Type B pancreatic cell (in vitro differentiated cells): ENCODE results near the gene MEGF11. TPM values are rescaled to one million over a fixed set of nuclear protein-coding genes. Genes with fewer than 3 reads are reported as not detected.

Source experiments
- DNase-seq: peaks from one replicate; pipeline ENCODE4 v3.0.0; 2021; ENCODE audit warnings: mixed read lengths; ENCODE audit not compliant: unreplicated experiment; ENCODE audit errors: extremely low spot score
- H3K27ac Mint-ChIP-seq: 2 replicates; pipeline ENCODE4 v1.8.0; 2021; ENCODE audit warnings: mild to moderate bottlenecking, mixed read lengths
- H3K27me3 Mint-ChIP-seq: 2 replicates; pipeline ENCODE4 v1.8.0; 2021; ENCODE audit warnings: mixed read lengths
- H3K36me3 Mint-ChIP-seq: 2 replicates; pipeline ENCODE4 v1.8.0; 2021; ENCODE audit warnings: mixed read lengths
- H3K4me1 Mint-ChIP-seq: one replicate; pipeline ENCODE4 v1.8.0; 2021; ENCODE audit warnings: mixed read lengths; ENCODE audit not compliant: unreplicated experiment
- H3K4me3 Mint-ChIP-seq: 2 replicates; pipeline ENCODE4 v1.8.0; 2021; ENCODE audit warnings: mild to moderate bottlenecking, mixed read lengths
- H3K9me3 Mint-ChIP-seq: 2 replicates; pipeline ENCODE4 v1.8.0; 2021; ENCODE audit warnings: mixed read lengths
- total RNA-seq: library from RNA; stranded (reverse); gene quantifications from 2 replicates; pipeline ENCODE4 v1.2.1, GENCODE V29; 2021; ENCODE audit warnings: low replicate concordance
- TF ChIP-seq, protein P1 (sequence below): fragments of 200-600 bp; sonication (generic); conservative IDR thresholded peaks from 2 replicates; pipeline ENCODE4 v1.5.0; 2021; ENCODE audit warnings: antibody characterized with exemption, mild to moderate bottlenecking

MEGF11 gene
- total RNA-seq, 1 donor from 2014 or later: 3.3 TPM

- Mint-ChIP-seq H3K4me1 (peaks cover 26% of the 10 kb centered on the region), H3K27me3 (no peaks in the 10 kb centered on the region), H3K4me3 (no peak overlapping the region), H3K9me3 (no peaks in the 10 kb centered on the region), H3K27ac (peak overlapping the region; percentile 100), H3K36me3 (peaks cover 30% of the 10 kb centered on the region)
- DNase-seq: no peak
- TF ChIP-seq, protein P1, sequence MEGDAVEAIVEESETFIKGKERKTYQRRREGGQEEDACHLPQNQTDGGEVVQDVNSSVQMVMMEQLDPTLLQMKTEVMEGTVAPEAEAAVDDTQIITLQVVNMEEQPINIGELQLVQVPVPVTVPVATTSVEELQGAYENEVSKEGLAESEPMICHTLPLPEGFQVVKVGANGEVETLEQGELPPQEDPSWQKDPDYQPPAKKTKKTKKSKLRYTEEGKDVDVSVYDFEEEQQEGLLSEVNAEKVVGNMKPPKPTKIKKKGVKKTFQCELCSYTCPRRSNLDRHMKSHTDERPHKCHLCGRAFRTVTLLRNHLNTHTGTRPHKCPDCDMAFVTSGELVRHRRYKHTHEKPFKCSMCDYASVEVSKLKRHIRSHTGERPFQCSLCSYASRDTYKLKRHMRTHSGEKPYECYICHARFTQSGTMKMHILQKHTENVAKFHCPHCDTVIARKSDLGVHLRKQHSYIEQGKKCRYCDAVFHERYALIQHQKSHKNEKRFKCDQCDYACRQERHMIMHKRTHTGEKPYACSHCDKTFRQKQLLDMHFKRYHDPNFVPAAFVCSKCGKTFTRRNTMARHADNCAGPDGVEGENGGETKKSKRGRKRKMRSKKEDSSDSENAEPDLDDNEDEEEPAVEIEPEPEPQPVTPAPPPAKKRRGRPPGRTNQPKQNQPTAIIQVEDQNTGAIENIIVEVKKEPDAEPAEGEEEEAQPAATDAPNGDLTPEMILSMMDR: no peak
Measured at GRCh38 chr15:65900488-65900887, 353.1 kb downstream of the MEGF11 start.

DNA sequence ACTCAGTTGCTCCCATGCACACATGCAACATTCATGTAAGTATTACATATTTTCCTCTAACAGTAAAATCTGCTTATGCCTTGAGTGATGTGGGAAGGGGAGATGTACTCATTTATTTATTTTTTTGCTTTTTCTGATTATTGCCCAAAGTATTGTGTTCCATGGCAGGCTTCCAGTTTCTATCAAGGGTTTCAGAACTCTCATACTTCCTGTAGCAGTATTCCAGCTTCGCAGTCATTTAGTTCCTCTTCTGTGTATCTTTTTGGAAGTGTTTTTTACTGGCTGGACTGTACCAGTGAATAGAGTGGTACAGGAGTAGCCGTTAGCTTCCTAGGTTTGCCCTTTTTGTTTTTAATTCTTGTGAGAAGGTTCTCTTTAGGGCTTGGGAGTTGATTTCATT is 357.3 kb downstream of the MEGF11 start:
- TF ChIP-seq, protein P1: no peak
- Mint-ChIP-seq H3K27ac (no peak overlapping the region), H3K36me3 (peaks cover 22% of the 10 kb centered on the region), H3K4me1 (no peaks in the 10 kb centered on the region), H3K9me3 (no peaks in the 10 kb centered on the region), H3K27me3 (no peaks in the 10 kb centered on the region), H3K4me3 (no peak overlapping the region)
- DNase-seq: no peak

DNA sequence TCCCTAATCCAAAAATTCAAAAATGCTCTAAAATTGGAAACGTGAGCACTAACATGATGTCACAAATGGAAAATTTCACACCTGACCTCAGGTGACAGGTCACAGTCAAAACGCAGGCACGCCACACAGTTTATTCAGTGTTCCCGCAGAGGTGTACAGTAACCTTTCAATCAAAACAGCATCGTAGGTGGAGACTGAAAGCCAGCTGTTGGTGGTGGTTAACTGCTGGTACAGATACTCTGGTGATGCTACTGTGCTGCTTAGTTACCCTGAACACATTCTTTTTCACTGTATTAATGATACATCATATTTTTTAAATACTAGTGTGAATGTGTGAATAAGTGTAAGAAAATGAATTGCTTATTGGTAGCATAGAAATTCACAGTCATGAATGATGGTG is 360.5 kb downstream of the MEGF11 start:
- TF ChIP-seq, protein P1: no peak
- H3K36me3 Mint-ChIP-seq: peaks cover 28% of the 10 kb centered on the region
- no peak for DNase-seq
- no peak overlapping the region for H3K4me3 Mint-ChIP-seq
- H3K27ac Mint-ChIP-seq: no peak overlapping the region
- no peaks in the 10 kb centered on the region for H3K27me3 Mint-ChIP-seq
- no peaks in the 10 kb centered on the region for H3K4me1 Mint-ChIP-seq
- no peaks in the 10 kb centered on the region for H3K9me3 Mint-ChIP-seq

DNA sequence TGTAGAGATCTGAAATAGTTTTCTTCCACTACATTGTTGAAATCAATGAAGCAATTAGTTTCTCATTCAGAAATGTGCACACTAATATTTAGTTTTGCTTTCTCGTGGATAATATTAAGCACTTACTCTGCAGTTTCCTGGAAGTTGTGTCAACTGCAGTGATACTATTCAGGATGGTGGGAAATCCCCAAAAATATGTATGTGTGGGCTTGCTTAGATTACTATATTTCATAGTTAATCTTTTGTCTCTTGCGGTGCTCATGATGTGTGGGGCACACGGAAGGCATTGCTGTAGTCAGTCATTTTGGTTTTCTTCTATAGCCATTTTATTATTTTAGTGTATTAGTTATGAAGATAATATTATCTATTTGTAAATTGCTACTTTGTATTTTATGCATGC is 364.6 kb downstream of the MEGF11 start:
- no peak for DNase-seq
- no peaks in the 10 kb centered on the region for H3K27me3 Mint-ChIP-seq
- no peak overlapping the region for H3K4me3 Mint-ChIP-seq
- TF ChIP-seq, protein P1: no peak
- H3K27ac Mint-ChIP-seq: no peak overlapping the region
- peaks cover 43% of the 10 kb centered on the region for H3K36me3 Mint-ChIP-seq
- peaks cover 5% of the 10 kb centered on the region for H3K4me1 Mint-ChIP-seq
- no peaks in the 10 kb centered on the region for H3K9me3 Mint-ChIP-seq

DNA sequence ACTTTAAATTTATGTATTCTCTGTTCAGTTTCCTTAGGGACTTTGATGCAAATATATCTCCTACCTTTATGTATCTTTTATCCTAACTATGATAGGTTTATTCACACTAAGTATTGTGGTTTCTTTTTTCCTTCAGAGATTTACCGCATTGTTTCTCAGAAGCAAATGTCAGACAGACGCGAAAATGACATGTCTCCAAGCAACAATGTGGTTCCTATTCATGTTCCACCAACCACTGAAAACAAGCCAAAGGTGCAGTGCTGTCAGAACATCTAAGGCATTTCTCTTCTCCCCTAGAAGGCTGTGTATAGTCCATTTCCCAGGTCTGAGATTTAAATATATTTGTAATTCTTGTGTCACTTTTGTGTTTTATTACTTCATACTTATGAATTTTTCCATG is 366.0 kb downstream of the MEGF11 start:
- no peak for DNase-seq
- TF ChIP-seq, protein P1: no peak
- Mint-ChIP-seq H3K4me1 (peaks cover 16% of the 10 kb centered on the region), H3K9me3 (no peaks in the 10 kb centered on the region), H3K27me3 (no peaks in the 10 kb centered on the region), H3K4me3 (no peak overlapping the region), H3K36me3 (peaks cover 51% of the 10 kb centered on the region), H3K27ac (peak overlapping the region; percentile 73)

DNA sequence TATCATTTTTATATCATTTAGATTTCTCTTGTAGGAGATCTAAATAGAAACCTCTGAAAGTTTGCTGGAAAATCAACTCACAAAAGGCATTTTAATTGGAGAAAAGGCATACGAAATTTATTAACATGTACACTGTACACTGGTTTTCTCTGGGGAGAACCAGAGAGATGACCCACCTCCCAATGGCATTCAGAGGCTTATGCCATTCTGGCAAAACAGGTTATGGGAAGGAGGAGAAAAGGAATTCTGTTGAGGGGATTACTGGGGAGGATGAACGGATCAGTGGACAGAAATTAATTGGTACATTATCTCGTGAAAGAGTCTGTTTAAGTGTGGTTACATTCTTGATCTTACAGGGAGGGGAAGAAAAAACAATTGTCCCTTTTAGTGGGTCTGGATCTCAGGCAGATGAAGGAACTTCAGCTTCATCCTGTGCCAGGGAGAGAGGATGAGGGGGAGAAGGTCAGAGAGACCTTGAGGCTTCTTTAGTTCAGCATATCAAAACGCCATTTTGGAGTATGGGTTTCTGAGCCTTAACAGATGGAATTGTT is 367.8 kb downstream of the MEGF11 start:
- Mint-ChIP-seq H3K4me1 (peaks cover 16% of the 10 kb centered on the region), H3K36me3 (peaks cover 49% of the 10 kb centered on the region), H3K27me3 (no peaks in the 10 kb centered on the region), H3K9me3 (no peaks in the 10 kb centered on the region), H3K4me3 (peak overlapping the region; percentile 65), H3K27ac (peak overlapping the region; percentile 87)
- no peak for DNase-seq
- TF ChIP-seq, protein P1: no peak
